H9 (cell line): ENCODE measurements around the gene RAI1. TPM values are rescaled to one million over a fixed set of nuclear protein-coding genes. Genes with fewer than 3 reads are reported as not detected.
A peak's percentile ranks its signal among the peaks of the same experiment; 100 is the strongest.

ENCODE experiments used
- DNase-seq: peaks from one replicate; pipeline ENCODE4 v3.0.0-alpha.2; 2017
- H2AFZ ChIP-seq: one replicate; pipeline ENCODE4 v1.6.1; 2013; ENCODE audit warnings: mild to moderate bottlenecking, low read length, control low read depth, moderate library complexity
- H2AK5ac ChIP-seq: 2 replicates; pipeline ENCODE4 v1.6.1; 2013; ENCODE audit warnings: low read length, control low read depth, mixed read lengths; ENCODE audit not compliant: insufficient read length
- H2BK120ac ChIP-seq: one replicate; pipeline ENCODE4 v1.6.1; 2013; ENCODE audit warnings: low read depth, mild to moderate bottlenecking, low read length, control low read depth, inconsistent platforms; ENCODE audit not compliant: poor library complexity, severe bottlenecking
- H2BK12ac ChIP-seq: 2 replicates; pipeline ENCODE4 v1.6.1; 2013; ENCODE audit warnings: low read length, control low read depth, mixed read lengths, low read depth; ENCODE audit not compliant: insufficient read length
- H2BK15ac ChIP-seq: 2 replicates; pipeline ENCODE4 v1.6.1; 2013; ENCODE audit warnings: low read depth, low read length, control low read depth
- H2BK20ac ChIP-seq: one replicate; pipeline ENCODE4 v1.6.1; 2013; ENCODE audit warnings: low read depth, mild to moderate bottlenecking, low read length, control low read depth, inconsistent platforms; ENCODE audit not compliant: poor library complexity, severe bottlenecking
- H2BK5ac ChIP-seq: 2 replicates; pipeline ENCODE4 v1.6.1; 2013; ENCODE audit warnings: low read length, control low read depth, mixed read lengths; ENCODE audit not compliant: insufficient read length
- H3K14ac ChIP-seq: 2 replicates; pipeline ENCODE4 v1.6.1; 2013; ENCODE audit warnings: low read length, control low read depth; ENCODE audit not compliant: insufficient read depth
- H3K18ac ChIP-seq: 2 replicates; pipeline ENCODE4 v1.6.1; 2013; ENCODE audit warnings: low read depth, mild to moderate bottlenecking, mixed read lengths, low read length, control low read depth; ENCODE audit not compliant: insufficient read length
- H3K23ac ChIP-seq: 2 replicates; pipeline ENCODE4 v1.6.1; 2013; ENCODE audit warnings: low read length, control low read depth, mixed read lengths, low read depth; ENCODE audit not compliant: insufficient read length
- H3K23me2 ChIP-seq: 2 replicates; pipeline ENCODE4 v1.6.1; 2013; ENCODE audit warnings: low read depth, mild to moderate bottlenecking, mixed read lengths, low read length, control low read depth; ENCODE audit not compliant: insufficient read length, poor library complexity, severe bottlenecking
- H3K27ac ChIP-seq: 2 replicates; pipeline ENCODE4 v1.5.1; 2013; ENCODE audit warnings: low read length, control low read depth, mixed read lengths, low read depth; ENCODE audit not compliant: insufficient read length
- H3K27me3 ChIP-seq: 2 replicates; pipeline ENCODE4 v1.6.1; 2013; ENCODE audit warnings: low read length, control low read depth, inconsistent platforms; ENCODE audit not compliant: insufficient read depth
- H3K4ac ChIP-seq: 2 replicates; pipeline ENCODE4 v1.6.1; 2013; ENCODE audit warnings: low read depth, mild to moderate bottlenecking, control low read depth, inconsistent platforms, low read length, moderate library complexity
- H3K4me1 ChIP-seq: 2 replicates; pipeline ENCODE4 v1.6.1; 2013; ENCODE audit warnings: low read length, control low read depth, inconsistent platforms; ENCODE audit not compliant: insufficient read depth
- H3K4me2 ChIP-seq: 2 replicates; pipeline ENCODE4 v1.6.1; 2013; ENCODE audit warnings: low read length, control low read depth, mixed read lengths; ENCODE audit not compliant: insufficient read length, insufficient read depth
- H3K56ac ChIP-seq: 2 replicates; pipeline ENCODE4 v1.6.1; 2013; ENCODE audit warnings: low read depth, mild to moderate bottlenecking, mixed read lengths, low read length, control low read depth; ENCODE audit not compliant: insufficient read length
- H3K79me1 ChIP-seq: 2 replicates; pipeline ENCODE4 v1.6.1; 2013; ENCODE audit warnings: low read depth, mild to moderate bottlenecking, moderate library complexity, low read length, control low read depth, inconsistent platforms; ENCODE audit not compliant: insufficient read depth, poor library complexity, severe bottlenecking
- H3K79me2 ChIP-seq: 2 replicates; pipeline ENCODE4 v1.6.1; 2013; ENCODE audit warnings: low read length, control low read depth, inconsistent platforms; ENCODE audit not compliant: insufficient read depth
- H3K9ac ChIP-seq: 2 replicates; pipeline ENCODE4 v1.6.1; 2013; ENCODE audit warnings: low read length, control low read depth, mixed read lengths; ENCODE audit not compliant: insufficient read length; ENCODE audit errors: extremely low read depth
- H3K9me3 ChIP-seq: one replicate; pipeline ENCODE4 v1.6.1; 2013; ENCODE audit warnings: low read depth, low read length, inconsistent platforms; ENCODE audit not compliant: control insufficient read depth
- H3T11ph ChIP-seq: one replicate; pipeline ENCODE4 v1.6.1; 2013; ENCODE audit warnings: mild to moderate bottlenecking, low read length, control low read depth, inconsistent platforms
- H4K20me1 ChIP-seq: one replicate; pipeline ENCODE4 v1.6.1; 2013; ENCODE audit not compliant: control insufficient read depth, insufficient read length, insufficient read depth
- H4K5ac ChIP-seq: 2 replicates; pipeline ENCODE4 v1.6.1; 2013; ENCODE audit warnings: low read depth, mild to moderate bottlenecking, mixed read lengths, low read length, control low read depth; ENCODE audit not compliant: insufficient read length
- H4K8ac ChIP-seq: replicated peaks from 2 replicates; pipeline ENCODE4 v1.6.1; 2013; ENCODE audit warnings: low read length, control low read depth, mixed read lengths, low read depth; ENCODE audit not compliant: insufficient read length
- H4K91ac ChIP-seq: 2 replicates; pipeline ENCODE4 v1.6.1; 2013; ENCODE audit warnings: low read depth, mild to moderate bottlenecking, moderate library complexity, mixed read lengths, low read length, control low read depth; ENCODE audit not compliant: insufficient read length
- H3K27ac Mint-ChIP-seq, 3 experiments: 2 replicates in 2 of 3; 3 replicates in 1 of 3; pipeline ENCODE4 v1.8.0; 2020 to 2021; ENCODE audit warnings: mixed read lengths in 3 of 3, mild to moderate bottlenecking in 1 of 3, moderate library complexity in 1 of 3
- H3K27me3 Mint-ChIP-seq: 2 replicates; pipeline ENCODE4 v1.8.0; 2021; ENCODE audit warnings: low read depth, mild to moderate bottlenecking, moderate library complexity, mixed read lengths
- H3K36me3 Mint-ChIP-seq, 3 experiments: 2 replicates in 2 of 3; 3 replicates in 1 of 3; pipeline ENCODE4 v1.8.0; 2020 to 2021; ENCODE audit warnings: low read depth in 3 of 3, mixed read lengths in 3 of 3; ENCODE audit not compliant: insufficient read depth in 1 of 3
- H3K4me1 Mint-ChIP-seq, 2 experiments: 2 replicates each; pipeline ENCODE4 v1.8.0; 2020; ENCODE audit warnings: mixed read lengths in 2 of 2
- H3K4me3 Mint-ChIP-seq, 2 experiments: 2 replicates in 1 of 2; 3 replicates in 1 of 2; pipeline ENCODE4 v1.8.0; 2020 to 2021; ENCODE audit warnings: mild to moderate bottlenecking in 2 of 2, mixed read lengths in 2 of 2, moderate library complexity in 1 of 2
- H3K9me3 Mint-ChIP-seq, 2 experiments: 2 replicates in 1 of 2; 3 replicates in 1 of 2; pipeline ENCODE4 v1.8.0; 2020; ENCODE audit warnings: mild to moderate bottlenecking in 2 of 2, mixed read lengths in 2 of 2, moderate library complexity in 1 of 2
- WGBS: extraction: QIAGEN DNeasy Blood & Tissue Kit; methylation state at CpG from one replicate; pipeline ENCODE4 v1.1.7; 2013; ENCODE audit warnings: missing lambda C conversion rate, low lambda C conversion rate, mixed read lengths; ENCODE audit not compliant: insufficient read length; ENCODE audit errors: extremely low coverage; 5-methylcytosine and 5-hydroxymethylcytosine counted together
- total RNA-seq: library from RNA; stranded (reverse); gene quantifications from 2 replicates; pipeline ENCODE4 v1.2.1, GENCODE V29; 2021
- TF ChIP-seq, protein P1 (sequence below): fragments of 200-600 bp; sonication (generic); conservative IDR thresholded peaks from 3 replicates; pipeline ENCODE4 v1.8.0; 2021; ENCODE audit warnings: antibody characterized with exemption, mild to moderate bottlenecking

Gene RAI1
- total RNA-seq, 1 experiment from 2014 or later: 1.5 TPM

DNA sequence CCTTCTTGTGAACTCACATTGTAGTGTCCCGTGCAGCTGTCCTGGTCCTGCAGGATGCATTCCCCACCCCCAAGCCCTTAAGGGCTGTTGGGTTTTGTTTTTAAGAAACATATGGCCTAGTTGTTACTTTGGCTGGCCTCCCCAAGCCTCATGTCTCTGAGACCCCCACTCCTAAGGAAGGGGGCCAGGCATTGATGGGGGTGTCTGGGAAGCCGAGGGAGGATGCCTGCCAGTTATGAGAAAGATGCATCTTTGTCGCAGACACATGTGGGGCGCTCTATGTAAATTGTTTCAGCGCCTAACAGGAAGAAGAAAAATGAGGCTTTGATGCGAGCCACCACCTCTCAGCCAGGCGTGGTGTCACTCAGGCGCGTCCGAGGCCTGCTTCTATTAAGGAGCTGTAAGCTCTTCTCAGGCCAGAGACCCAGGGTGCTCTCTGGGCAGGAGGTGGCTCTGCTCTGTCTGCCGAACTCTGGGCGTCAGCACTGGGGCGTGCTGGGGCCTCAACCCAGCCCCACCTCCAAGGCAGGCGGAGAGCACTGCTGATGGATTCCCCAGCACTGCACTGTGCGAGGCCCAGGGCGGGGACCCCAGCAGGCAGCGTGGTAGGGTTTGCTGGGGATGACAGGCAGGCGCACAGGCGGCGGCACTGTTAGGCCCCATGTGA is 85.0 kb downstream of the RAI1 start:
- no peaks in the 10 kb centered on the region; the same call in 1 of the 2 replicates for H3K27me3 ChIP-seq
- H3K23ac ChIP-seq: no peak overlapping the region
- Mint-ChIP-seq H3K4me3 (no peak overlapping the region), H3K4me1 (peaks cover 13 to 50% of the 10 kb centered on the region in 2 experiments), H3K27me3 (peaks cover 28% of the 10 kb centered on the region), H3K36me3 (no peaks in the 10 kb centered on the region; a peak in 1 of 7 replicates), H3K27ac (peak overlapping the region in 1 of 3 experiments; percentile 90; a peak in 2 of 7 replicates), H3K9me3 (no peaks in the 10 kb centered on the region)
- no peaks in the 10 kb centered on the region for H3K79me2 ChIP-seq
- H3K9me3 ChIP-seq: no peaks in the 10 kb centered on the region
- H4K91ac ChIP-seq: no peak overlapping the region
- H2BK20ac ChIP-seq: no peak overlapping the region
- no peak overlapping the region for H2BK15ac ChIP-seq
- H4K5ac ChIP-seq: no peak overlapping the region
- H2AK5ac ChIP-seq: no peak overlapping the region
- no peak for DNase-seq
- H3K79me1 ChIP-seq: no peaks in the 10 kb centered on the region
- WGBS: no CpG with 5 or more reads among the region's 20 CpGs
- H2BK120ac ChIP-seq: no peak overlapping the region
- no peak overlapping the region for H2AFZ ChIP-seq
- H3K27ac ChIP-seq: no peak overlapping the region
- H3K4ac ChIP-seq: no peak overlapping the region
- no peaks in the 10 kb centered on the region for H4K20me1 ChIP-seq
- no peak overlapping the region for H4K8ac ChIP-seq
- H3T11ph ChIP-seq: no peak overlapping the region
- no peak overlapping the region for H2BK12ac ChIP-seq
- H3K9ac ChIP-seq: no peak overlapping the region
- no peak overlapping the region for H3K18ac ChIP-seq
- H3K56ac ChIP-seq: no peak overlapping the region
- H3K23me2 ChIP-seq: no peaks in the 10 kb centered on the region
- peak overlapping the region; percentile 60; the same call in 1 of the 2 replicates for H3K14ac ChIP-seq
- no peaks in the 10 kb centered on the region for H3K4me1 ChIP-seq
- H3K4me2 ChIP-seq: no peak overlapping the region
- H2BK5ac ChIP-seq: no peak overlapping the region
- TF ChIP-seq, protein P1, sequence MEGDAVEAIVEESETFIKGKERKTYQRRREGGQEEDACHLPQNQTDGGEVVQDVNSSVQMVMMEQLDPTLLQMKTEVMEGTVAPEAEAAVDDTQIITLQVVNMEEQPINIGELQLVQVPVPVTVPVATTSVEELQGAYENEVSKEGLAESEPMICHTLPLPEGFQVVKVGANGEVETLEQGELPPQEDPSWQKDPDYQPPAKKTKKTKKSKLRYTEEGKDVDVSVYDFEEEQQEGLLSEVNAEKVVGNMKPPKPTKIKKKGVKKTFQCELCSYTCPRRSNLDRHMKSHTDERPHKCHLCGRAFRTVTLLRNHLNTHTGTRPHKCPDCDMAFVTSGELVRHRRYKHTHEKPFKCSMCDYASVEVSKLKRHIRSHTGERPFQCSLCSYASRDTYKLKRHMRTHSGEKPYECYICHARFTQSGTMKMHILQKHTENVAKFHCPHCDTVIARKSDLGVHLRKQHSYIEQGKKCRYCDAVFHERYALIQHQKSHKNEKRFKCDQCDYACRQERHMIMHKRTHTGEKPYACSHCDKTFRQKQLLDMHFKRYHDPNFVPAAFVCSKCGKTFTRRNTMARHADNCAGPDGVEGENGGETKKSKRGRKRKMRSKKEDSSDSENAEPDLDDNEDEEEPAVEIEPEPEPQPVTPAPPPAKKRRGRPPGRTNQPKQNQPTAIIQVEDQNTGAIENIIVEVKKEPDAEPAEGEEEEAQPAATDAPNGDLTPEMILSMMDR: no peak
